ENCODE results near the gene FHIT.

The FHIT gene

DNA sequence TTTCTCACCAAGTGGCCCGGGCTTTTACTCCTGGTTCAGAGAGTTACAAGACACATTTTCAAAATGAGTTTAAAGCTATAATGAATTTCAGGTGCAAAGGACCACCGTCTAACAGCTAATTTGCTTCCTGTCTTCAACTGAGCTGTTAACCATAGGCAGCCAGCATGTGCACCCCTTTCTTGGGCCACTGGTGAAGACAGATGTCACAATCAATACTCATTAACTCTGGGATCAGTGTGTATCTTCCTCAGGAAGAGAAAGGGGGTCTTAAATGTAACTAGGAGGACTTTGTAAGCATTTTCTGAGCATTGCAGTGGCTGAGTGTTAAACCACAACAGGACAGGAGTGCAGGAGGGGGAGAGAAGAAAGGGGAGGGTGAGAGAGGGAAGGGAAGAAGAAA is 1450.8 kb downstream of the FHIT start:
- DNase-seq: no peak

DNA sequence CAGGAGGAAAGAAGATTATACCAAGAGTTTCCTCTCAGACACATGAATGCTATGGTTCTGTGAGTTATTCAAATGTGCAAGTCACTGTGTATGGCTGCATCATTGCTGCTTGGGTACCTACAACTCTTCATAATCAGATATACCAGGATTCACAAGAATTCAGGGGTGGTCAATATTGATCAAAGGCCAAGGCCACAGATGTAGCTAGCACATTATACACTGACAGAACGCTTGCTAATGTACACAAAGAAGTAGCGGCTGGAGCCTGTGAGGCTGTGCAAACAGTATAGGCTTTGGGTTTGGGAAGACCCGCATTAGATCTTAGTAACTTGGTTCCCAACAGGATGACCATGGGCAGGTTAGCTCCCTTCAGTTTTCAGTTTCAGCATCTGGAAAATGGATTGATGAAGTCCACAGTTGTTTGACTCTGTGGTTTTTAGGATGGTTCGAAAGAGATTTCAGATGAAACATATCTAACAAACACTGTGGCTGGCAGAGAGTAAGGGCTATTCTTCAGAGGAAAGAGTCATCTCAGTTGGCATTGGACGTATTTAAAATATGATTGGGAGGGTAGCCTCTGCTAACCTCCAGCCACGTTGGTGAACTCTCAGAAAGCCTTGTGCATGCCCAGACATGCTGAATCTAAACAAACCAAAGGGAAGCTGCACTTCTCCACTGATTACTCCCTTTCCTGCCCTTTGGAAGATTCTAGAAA is 1452.7 kb downstream of the FHIT start:
- DNase-seq: no peak

DNA sequence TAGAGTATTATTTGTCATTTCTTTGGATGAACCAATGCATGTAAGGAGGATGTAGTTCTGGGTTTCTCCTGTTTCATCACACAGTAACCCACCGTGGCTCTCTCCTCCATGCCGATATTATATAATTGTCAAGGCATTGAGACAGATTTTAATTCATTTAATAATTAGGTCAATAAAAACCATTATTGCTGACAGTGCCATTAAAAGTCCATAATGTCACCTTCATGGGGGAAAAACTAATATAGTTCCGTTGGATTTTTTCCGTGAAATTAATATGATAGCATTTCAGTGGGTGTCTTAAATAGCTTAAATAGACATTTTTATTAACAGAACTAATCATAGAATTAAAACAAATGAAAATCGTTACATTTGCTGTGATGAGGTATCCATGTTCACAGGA is 1453.7 kb downstream of the FHIT start:
- DNase-seq: no peak

DNA sequence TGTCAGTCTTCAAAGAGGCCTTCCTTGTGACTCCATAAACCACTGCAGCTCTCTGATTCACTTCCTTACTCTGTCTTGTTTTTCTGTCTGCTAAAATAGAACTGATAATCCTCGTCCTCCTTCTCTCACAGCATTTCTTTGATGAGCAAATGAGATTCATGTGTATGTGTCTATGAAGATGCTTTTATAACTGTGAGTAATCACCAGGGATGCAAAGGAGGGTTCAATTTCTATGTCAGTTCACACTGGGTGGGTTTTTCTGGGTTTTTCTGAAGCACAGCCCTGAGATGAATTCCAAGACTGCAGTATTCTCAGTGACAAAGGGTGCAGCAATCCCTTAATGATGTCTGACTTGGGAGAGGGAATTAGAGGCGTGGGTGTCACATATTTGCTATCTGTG is 1454.8 kb downstream of the FHIT start:
- no peak for DNase-seq

DNA sequence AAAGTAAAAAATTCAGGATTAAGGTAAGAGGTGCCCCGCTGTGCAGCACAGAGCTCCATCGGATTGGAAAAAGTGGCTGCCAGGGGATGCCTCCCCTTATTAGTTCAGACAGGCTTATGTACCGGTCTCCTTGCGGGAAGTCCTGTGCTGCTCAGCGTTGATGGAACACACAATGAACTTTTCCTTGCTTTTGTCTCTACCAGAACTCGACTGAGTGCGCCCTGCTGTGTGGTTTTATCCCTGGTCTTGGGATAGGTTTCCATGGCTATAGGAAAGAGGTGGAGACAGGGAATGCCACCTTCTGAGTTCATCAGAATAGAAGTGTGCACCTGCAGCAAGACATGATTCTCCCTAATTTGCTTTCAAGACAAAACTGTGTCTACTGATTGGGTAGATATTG is 1455.5 kb downstream of the FHIT start:
- DNase-seq: no peak

DNA sequence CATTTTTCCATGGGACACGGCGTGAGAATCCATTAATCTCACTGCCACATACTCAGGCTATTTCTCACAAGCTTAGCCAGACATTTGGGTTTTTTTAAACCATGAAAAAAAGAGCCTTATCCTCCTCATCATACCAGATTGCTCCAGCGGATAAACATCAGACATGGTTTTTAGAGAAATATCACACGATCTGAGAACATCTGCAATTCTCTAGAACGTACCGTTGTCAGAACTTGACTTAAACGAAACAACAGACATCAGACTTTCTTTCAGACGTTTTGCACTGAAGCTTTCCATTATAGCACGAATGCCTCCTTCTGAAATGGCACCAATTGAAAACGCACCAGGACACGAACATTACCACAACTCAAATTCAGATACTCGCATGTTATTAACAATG is 1457.3 kb downstream of the FHIT start:
- no peak for DNase-seq

DNA sequence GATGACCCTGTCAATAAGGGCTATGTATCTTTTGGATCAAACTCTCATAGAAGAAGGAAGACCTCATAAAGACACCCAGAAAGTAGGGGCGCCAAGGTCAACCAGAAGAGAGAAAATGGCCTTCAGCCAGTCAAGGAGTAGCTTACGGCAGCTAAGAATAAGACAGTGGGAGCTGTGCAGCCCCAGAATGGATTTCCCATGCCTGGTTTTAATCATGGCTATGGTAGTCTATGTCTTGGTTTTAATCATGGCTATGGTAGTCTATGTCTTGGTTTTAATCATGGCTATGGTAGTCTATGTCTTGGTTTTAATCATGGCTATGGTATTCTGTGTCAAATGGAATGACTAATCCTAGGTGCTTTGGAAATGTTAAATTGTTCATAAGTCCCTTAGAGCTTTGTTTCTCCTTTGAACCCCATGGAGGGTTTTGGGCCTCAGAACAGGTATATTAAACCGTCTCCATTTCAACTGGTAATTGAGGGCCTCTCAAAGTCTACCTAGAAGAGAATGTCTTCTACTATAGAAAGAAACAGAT is 1459.4 kb downstream of the FHIT start:
- DNase-seq: no peak

DNA sequence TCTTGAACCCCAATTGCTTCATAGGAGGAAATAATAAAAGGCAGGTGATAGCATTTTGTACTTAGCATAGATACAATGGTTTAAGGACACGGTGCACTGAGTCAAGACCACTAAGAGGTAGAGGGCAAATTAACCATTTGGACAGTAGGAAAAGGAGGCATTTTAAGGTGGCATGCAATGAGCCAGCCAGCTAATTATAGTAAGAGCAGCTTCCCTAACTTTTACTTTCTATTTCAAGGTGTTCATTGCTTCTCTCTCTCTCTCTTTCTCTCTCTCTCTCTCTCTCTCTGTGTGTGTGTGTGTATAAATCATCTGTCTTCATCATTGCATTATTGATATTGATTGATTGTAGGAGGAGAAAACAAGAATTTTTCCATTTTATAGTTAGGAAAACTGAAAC is 1461.0 kb downstream of the FHIT start:
- no peak for DNase-seq

DNA sequence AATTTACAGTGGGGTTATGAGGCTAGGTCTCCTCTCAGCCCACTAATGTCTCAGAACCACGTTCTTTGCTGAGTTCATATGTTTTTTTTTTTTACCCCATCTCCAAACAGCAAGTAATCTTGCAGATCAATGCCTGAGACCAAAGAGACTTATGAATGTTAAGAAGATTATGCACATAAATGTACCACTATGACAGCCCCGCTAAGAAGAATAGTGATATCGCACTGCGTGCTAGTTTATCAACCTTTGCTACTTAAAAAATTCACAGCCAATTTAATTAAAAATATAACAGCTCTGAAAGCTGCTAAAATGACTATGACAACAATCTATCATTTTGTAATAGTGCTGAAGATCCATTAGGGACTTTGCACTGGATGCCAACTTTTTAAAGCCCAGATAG is 1462.5 kb downstream of the FHIT start:
- DNase-seq: no peak

DNA sequence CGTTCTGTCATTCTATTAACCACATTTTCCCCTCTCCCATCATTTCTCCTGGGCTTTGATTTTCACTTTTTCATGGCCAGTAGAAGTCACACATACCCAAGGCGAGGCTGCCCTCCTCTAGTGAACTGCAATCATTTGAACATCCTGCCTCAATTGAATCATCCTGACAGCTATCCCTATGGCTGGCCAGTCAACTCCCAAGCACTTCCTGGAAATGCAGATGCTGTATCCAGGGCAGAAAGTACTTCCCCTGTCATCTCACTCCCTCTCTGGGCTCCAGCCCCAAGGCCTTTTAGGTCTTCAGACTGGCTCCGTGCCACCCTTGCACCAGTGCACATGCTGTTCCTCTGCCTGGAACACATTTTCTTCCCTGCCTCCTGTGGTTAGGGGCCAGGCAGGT is 1463.1 kb downstream of the FHIT start:
- no peak for DNase-seq

DNA sequence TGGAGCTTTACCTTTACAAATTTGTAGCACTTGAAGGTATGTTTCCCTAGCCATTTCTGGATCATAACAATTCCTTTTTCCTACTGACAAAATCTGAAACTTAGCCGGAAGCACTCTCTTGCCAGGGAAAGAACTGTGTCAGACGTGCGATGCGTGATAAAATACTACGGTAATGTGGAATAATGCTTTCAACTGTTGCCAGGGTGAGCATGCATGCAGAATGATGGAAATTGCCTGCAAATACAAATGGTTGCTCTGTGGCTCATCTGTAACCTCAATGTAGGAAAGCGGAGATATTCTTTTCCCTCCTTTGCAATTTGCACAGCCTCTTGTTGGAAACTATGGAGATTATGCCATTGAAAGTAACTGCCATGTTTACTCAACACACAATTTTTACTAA is 1464.9 kb downstream of the FHIT start:
- no peak for DNase-seq

DNA sequence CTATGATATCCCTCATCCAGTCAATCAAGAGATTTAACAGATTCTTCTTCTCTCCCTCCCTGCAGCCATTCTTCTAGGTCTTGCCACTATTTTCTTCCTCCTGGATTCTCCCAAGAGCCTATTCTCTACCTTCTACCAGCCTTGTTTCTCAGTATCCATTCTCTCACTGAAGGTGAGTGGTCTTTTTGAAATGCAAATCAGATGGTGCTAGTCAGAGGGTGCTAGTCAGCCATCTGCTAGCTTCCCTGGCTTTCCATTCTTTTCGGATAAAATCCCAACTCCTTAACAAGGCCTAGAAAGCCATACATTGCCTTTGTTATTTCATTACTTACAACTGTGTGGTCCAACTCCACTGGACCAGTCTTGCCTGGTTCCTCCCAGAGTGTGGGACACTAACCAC is 1467.1 kb downstream of the FHIT start:
- no peak for DNase-seq

DNA sequence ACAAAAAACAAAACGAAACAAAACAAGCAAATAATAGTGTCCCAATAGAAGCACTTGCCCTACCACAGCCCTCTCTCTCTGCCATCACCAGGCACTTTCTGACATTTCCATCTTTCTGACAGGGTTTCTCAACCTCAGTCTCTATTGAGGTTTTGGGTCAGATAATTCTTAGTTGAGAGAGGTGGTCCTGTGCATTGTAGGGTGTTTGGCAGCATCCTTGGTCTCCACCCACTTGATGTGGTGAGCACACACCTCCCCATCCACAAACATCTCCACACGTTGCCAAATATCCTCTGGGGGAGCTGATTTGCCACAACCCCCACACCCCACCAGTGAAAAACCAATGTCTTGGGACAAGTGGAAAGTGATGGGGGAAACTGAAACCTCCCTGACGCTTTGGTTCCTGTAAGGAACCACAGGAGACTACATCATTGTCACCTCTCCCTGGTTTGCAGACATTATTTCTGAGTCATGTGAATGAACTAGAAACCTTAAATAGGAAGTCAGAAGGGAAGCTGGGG is 1467.7 kb downstream of the FHIT start:
- DNase-seq: no peak

DNA sequence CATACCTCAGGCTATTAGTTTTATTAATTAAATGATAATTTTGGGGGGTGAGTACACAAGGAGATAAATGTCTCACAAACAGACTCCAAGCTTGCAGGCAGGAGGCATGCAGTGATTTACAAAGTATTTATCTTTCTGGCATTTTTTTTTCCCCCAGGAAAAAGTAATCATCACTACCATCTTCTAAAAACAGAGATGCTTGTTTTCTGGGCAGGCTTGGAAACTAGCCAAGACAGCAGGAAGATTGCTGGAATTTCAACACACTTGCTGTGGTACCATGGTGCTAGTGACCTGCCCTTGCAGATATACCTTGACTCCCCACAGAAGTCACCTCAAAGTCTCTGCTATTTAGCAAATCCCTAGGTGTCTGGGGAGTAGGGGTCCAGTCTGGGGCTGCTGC is 1468.6 kb downstream of the FHIT start:
- no peak for DNase-seq

DNA sequence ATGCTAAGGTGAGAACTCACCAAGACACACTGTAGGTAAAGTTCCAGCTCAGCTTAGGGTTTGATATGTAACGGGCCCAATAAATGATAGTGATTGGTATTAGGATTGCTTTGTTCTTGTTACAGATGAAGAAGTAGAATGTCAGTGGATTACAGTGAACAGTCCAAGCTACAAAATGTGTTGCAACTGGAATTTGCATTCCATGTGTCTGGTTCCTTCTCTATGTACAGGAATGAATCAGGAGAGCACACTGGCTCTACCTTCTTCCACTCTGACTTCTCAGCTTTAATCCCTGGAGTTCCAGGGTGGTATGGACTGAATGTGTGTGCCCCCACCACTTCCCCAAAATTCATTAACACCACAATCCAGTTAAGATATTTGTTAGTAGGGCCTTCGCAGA is 1471.0 kb downstream of the FHIT start:
- DNase-seq: no peak

DNA sequence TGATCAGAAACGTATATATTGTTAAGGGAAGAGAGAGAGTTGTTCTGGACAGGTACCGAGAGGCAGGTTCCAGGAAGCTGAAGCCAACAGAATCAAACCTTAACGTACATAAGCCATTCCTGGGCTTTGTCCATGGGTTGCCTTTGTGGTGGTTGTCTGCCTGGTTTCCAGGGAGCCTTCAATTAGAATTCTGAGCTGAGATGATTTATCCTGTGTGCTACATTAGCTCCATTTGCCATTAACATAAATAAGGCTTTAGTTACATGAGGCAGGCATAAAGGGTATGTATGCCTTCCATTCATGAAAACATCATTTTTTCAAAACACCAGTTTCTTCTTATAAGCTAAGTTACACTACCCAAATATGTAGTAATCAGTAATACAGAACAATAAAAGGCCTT is 1472.0 kb downstream of the FHIT start:
- DNase-seq: no peak

DNA sequence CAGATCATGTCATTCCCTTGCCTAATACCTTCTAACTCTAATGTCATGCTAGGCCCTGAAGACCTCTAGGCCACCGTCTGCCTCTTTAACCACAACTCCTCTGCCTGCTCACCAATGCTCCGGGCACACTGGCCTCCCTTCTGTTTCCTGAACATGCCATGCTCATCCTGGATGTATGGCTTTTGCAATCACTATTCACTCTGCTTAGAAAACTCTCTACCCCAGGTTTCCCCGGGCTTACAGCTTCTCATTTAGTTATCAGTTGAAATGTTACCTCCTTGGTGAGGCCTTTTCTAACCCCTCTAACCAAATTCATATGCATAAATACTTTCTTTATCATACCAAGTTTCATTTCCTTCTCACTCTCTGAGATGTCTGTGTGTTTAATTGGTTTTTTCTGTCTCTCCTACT is 1473.6 kb downstream of the FHIT start:
- DNase-seq: no peak

DNA sequence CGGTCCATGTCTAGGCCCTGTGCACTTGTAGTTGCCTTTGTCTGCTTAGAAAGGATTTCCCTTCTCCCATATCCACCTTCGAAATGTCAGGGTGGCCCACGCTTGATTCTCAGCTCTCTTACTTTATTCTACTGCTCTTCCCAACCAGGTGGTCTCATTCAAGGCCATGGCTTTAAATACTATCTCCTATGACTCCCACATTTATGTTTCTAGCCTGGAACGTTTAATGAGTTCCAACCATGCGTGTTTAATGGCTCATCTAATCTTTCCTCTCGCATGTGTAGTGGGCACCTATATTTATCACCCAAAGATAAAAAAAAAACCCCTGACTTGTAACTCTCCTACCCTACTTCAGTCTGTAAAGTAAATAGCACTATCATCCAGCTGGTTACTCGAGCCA is 1474.2 kb downstream of the FHIT start:
- no peak for DNase-seq

DNA sequence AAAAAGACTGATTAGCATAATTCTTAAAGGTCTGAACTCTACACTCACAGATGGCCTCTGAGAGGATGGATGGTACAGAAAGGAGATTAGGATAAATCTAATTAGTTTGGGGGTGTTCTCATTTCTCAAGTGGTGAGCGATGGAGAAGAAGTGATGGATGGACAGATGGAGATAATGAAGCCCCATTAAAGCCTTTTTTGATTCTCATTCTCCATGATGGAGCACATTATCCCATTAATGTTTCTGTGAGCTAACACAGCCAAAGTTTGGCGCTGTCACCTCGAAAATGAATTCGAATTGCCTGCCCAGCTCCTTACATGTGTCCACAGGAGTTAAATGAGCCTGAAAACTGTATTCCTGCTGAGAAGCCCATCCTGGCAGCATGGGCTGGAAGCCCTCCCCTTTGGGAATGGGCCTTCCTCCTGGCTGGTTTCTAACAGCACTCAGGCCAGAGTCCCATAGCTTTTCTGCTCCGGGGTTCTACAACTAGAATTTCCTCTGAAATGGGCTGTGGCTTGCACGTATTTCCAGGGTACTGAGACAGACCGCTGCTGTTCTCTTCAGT is 1475.4 kb downstream of the FHIT start:
- DNase-seq: no peak

DNA sequence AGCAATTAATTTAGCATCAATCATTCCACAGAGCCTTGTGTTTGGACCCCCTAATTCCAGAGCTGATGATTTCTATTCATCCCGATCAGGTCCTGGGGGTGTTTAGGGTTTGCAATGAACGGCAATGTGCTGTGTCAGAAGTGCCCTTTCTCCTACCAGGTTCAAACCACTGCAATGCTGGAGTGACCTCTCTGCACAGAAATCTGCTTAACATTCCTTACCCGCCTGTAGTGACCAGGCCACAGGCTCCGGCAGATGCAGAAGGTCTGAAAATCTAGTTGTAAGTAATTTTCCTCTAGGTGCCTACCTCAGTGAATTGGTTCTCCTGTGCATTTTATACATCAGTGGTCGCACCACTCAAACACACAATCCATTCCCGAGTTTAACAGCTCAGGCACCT is 1476.1 kb downstream of the FHIT start:
- no peak for DNase-seq

DNA sequence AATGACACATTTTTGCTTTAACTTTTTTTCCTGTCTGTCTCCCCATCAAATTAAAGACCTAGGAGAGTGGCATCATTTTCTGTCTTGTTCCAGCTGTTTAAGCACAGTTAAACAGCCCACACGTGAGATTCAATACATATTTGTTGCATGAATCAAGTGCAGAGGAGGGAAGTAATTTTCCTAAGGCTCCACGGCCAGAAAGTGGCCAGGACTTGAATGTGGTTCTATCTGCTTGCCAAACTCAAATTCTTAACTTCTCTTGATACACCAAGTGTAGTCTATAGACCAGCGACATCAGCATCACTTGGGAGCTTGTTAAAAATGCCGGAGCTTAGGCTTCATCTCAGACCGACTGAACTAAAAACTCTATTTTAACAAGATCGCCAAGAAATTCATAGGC is 1476.6 kb downstream of the FHIT start:
- no peak for DNase-seq

DNA sequence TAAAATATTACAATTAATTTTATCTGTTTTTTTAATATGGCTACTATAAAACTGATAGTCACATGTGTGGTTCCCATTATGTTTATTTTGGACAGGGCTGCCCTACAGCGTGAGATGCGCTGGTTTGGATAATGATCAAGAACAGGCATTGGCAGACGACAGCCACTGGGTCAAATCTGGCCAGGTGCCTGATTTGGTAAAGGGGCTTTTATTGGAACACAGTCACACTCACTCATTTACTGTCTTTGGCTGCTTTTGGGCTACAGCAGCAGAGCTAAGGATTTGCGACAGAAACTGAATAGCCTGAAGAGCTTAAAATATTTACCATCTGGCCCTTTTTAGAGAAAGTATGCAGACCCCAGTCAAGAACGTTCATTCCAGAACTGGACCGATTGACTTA is 1477.3 kb downstream of the FHIT start:
- DNase-seq: no peak

DNA sequence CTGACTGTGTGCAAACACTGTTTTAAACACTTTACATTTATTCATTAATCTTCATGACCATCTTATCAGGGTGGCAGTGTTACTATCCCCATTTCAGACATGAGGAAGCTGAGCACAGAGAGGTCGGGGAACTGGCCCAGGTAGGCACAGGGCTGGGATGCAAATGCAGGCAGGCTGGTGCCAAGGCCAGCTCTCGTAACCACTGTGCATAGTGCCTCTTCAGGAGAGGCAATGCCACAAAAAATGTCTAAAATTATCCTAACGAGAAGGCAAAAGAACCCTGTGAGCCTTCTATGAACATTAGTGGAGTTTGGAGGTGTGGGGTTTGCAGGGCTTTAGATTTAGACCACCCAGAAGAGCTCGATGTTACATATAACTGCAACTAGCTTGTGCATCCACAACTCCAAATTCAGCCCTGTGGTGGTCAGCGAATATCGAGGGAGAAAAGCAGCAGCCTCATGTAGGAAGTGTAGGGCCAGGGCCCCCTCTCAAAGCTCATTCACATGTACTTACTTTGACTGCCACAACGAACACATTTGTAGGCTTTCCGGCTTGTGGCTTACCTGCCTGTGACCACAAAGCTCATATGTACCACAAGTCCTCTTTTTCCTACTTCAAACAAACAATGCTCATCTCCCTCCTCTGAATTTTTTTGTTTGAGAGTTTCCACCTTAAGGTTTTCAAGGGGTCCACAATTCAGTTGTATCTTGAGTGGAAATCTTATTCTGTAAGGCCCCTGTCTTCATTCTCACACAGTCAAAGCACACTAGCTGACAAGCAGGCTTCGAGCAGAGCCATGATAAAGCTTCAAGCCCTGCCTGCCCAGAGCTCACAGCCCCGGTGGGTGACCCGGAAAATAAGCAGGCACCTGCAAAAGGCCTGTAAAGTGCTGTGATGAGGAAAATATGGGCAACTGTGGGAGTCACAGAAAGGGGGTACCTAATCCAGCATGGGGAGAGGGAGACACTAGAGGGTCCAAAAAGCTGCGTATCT is 1478.5 kb downstream of the FHIT start:
- DNase-seq: no peak

DNA sequence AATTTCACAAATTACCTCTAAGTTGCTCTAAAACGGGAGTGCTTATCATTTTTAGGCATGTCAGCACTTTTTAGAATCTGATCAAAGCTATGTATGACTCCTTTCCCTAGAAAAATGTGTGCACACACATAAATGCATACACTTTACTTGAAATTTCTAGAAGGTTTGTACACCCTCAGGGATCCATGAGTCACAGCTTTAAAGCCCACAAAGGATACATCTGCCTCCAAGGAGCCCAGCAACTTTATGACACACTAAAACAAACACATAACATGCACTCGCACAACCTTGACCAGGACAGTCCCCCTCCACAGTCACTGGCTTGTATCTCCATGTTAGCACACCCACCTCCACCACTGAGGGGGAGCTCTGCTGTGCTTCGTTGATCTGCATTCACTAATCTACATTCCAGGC is 1479.5 kb downstream of the FHIT start:
- no peak for DNase-seq
